Activated gamma-delta T cell treated with anti-CD3 and anti-CD28 coated beads, Interleukin-2, amount 50 U/mL, for 16 hours (primary cell): ENCODE results near the gene UBE2A.

Experiments used
- DNase-seq: peaks from one replicate; pipeline ENCODE4 v3.0.0-alpha.2; 2020; ENCODE audit warnings: low read depth

The UBE2A gene

GRCh38 chrX:119607018-119607389, 32.6 kb downstream of the UBE2A start:
- DNase-seq, result no peak

GRCh38 chrX:119614776-119615175, 40.4 kb downstream of the UBE2A start:
- no peak for DNase-seq

GRCh38 chrX:119617517-119618164, 43.3 kb downstream of the UBE2A start:
- DNase-seq, result no peak

GRCh38 chrX:119618439-119618838, 44.1 kb downstream of the UBE2A start:
- no peak for DNase-seq

GRCh38 chrX:119622356-119623232, 48.2 kb downstream of the UBE2A start:
- DNase-seq, result no peak

- no peak for DNase-seq
Observed at GRCh38 chrX:119624417-119624816, 50.1 kb downstream of the UBE2A start.

GRCh38 chrX:119624951-119625668, 50.7 kb downstream of the UBE2A start:
- no peak for DNase-seq

GRCh38 chrX:119625843-119626242, 51.5 kb downstream of the UBE2A start:
- no peak for DNase-seq
